ENCODE data around the gene MSI2.

The MSI2 gene

GRCh38 chr17:57589151-57590034, 333.1 kb downstream of the MSI2 start:
- no peak for DNase-seq

GRCh38 chr17:57593739-57594462, 337.6 kb downstream of the MSI2 start:
- no peak for DNase-seq

- DNase-seq: no peak
Measured at GRCh38 chr17:57594767-57595166, 338.4 kb downstream of the MSI2 start.

- DNase-seq: no peak
Measured at GRCh38 chr17:57595426-57595825, 339.1 kb downstream of the MSI2 start.

GRCh38 chr17:57595947-57596695, 339.8 kb downstream of the MSI2 start:
- DNase-seq: no peak

GRCh38 chr17:57597101-57597500, 340.8 kb downstream of the MSI2 start:
- DNase-seq: no peak

- peak; percentile 54 for DNase-seq
Measured at GRCh38 chr17:57597531-57598453, 341.5 kb downstream of the MSI2 start.

GRCh38 chr17:57599271-57600045, 343.1 kb downstream of the MSI2 start:
- DNase-seq: peak; percentile 45

GRCh38 chr17:57600074-57600473, 343.8 kb downstream of the MSI2 start:
- DNase-seq: peak; percentile 46

GRCh38 chr17:57601143-57601735, 344.9 kb downstream of the MSI2 start:
- peak; percentile 52 for DNase-seq

- no peak for DNase-seq
Measured at GRCh38 chr17:57602896-57603295, 346.6 kb downstream of the MSI2 start.

GRCh38 chr17:57603546-57603945, 347.2 kb downstream of the MSI2 start:
- no peak for DNase-seq

- DNase-seq: peak; percentile 78
Measured at GRCh38 chr17:57603978-57604377, 347.7 kb downstream of the MSI2 start.

- DNase-seq: peak; percentile 50
Measured at GRCh38 chr17:57604771-57605674, 348.7 kb downstream of the MSI2 start.

- DNase-seq: no peak
Measured at GRCh38 chr17:57605675-57606105, 349.4 kb downstream of the MSI2 start.

GRCh38 chr17:57606111-57606875, 350.0 kb downstream of the MSI2 start:
- no peak for DNase-seq

- peak; percentile 48 for DNase-seq
Measured at GRCh38 chr17:57607553-57608120, 351.3 kb downstream of the MSI2 start.

GRCh38 chr17:57608369-57609124, 352.2 kb downstream of the MSI2 start:
- DNase-seq: no peak

Measured in stimulated activated CD8-positive, alpha-beta memory T cell treated with anti-CD3 and anti-CD28 coated beads, Interleukin-4, amount 100 ng/mL, for 48 hours (primary cell).